Right lobe of liver (tissue), 6 donors: ENCODE data around the gene TMEM253. TPM values are rescaled to one million over a fixed set of nuclear protein-coding genes. Genes with fewer than 3 reads are reported as not detected.

ENCODE experiments used
- ATAC-seq, 4 donors: fragments of 200-7000 bp; cut with Tn5 transposase; one replicate each; pipeline ENCODE4 v1.9.1; 2020; ENCODE audit warnings: mild to moderate bottlenecking in 4 of 4, moderate library complexity in 4 of 4
- DNase-seq, 3 donors: peaks; one replicate each; pipeline ENCODE4 v3.0.0-alpha.2; 2020
- H3K27ac ChIP-seq, 3 donors: fragments of 200-600 bp; one replicate each; pipeline ENCODE4 v1.8.0; 2022
- H3K27me3 ChIP-seq, 2 donors: fragments of 200-600 bp; one replicate each; pipeline ENCODE4 v1.8.0; 2022
- H3K36me3 ChIP-seq, 4 donors: fragments of 200-600 bp; sonication (generic) in 1 of 4; one replicate each; pipeline versions ENCODE4 v1.5.1 to v1.8.0; 2017 to 2022; ENCODE audit warnings: control low read depth in 1 of 4
- H3K4me1 ChIP-seq, 4 donors: fragments of 200-600 bp; sonication (generic) in 1 of 4; one replicate each; pipeline versions ENCODE4 v1.5.1 to v1.8.0; 2017 to 2022; ENCODE audit warnings: control low read depth in 1 of 4
- H3K4me3 ChIP-seq, 3 donors: fragments of 200-600 bp; one replicate each; pipeline ENCODE4 v1.8.0; 2022
- H3K9me3 ChIP-seq, 4 donors: fragments of 200-600 bp; sonication (generic) in 1 of 4; one replicate each; pipeline versions ENCODE4 v1.5.1 to v1.8.0; 2017 to 2022; ENCODE audit warnings: control low read depth in 1 of 4
- POLR2A ChIP-seq: fragments of 450-650 bp; IDR thresholded peaks from one replicate; pipeline ENCODE4 v1.6.1; 2017; ENCODE audit warnings: antibody characterized with exemption, mild to moderate bottlenecking
- WGBS: methylation state at CpG from one replicate; pipeline ENCODE4 v1.1.6; 2018; ENCODE audit warnings: low coverage, low lambda C conversion rate; ENCODE audit not compliant: insufficient coverage; ENCODE audit errors: missing lambda C conversion rate; 5-methylcytosine and 5-hydroxymethylcytosine counted together
- intact Hi-C, 2 donors: fragments of 100-400 bp; cut with DNase I; formaldehyde crosslinking; loops; one replicate each; pipeline versions ENCODE4 v1.11.2 to v1.14.1; 2022
- total RNA-seq, 6 experiments: library from RNA; depleted of rRNA in 2 of 6; stranded (reverse); fragments of >200 nt in 2 of 6; fragmentation: NEBNext Ultra II Directional in 3 of 6; extraction: Animal tissue kit (Norgen Biotek cat#: 25700) in 3 of 6; gene quantifications; one replicate each; pipeline versions ENCODE4 v1.1.0 to v1.2.4, GENCODE V29; 2016 to 2023
- TF ChIP-seq, protein P1 (sequence below), 4 donors: fragments of 200-600 bp in 3 of 4; fragments of 450-650 bp in 1 of 4; IDR thresholded peaks; one replicate each; pipeline versions ENCODE4 v1.5.1 to v1.8.0; 2016 to 2022; ENCODE audit warnings: antibody characterized with exemption in 4 of 4, mild to moderate bottlenecking in 2 of 4
- donor health status: DM: no; HTN: yes; CAD: no.
- donor health status: DM: no; HTN: no; CAD: no.
- donor health status: DM: no; HTN: no; CAD: no.
- donor health status: DM: no; HTN: yes; CAD: no.
- donor health status: DM: no; HTN: yes; CAD: no.

The TMEM253 gene
- total RNA-seq, 6 experiments from 2014 or later: 0.20 to 1.2 (median 0.38) TPM; not detected in 2

GRCh38 chr14:21066882-21067502, 33.9 kb upstream of the TMEM253 start:
- DNase-seq (peak in 1 of 3 donors; percentile 32), ATAC-seq (no peak)
- H3K4me3 ChIP-seq: no peak overlapping the region
- TF ChIP-seq, protein P1, sequence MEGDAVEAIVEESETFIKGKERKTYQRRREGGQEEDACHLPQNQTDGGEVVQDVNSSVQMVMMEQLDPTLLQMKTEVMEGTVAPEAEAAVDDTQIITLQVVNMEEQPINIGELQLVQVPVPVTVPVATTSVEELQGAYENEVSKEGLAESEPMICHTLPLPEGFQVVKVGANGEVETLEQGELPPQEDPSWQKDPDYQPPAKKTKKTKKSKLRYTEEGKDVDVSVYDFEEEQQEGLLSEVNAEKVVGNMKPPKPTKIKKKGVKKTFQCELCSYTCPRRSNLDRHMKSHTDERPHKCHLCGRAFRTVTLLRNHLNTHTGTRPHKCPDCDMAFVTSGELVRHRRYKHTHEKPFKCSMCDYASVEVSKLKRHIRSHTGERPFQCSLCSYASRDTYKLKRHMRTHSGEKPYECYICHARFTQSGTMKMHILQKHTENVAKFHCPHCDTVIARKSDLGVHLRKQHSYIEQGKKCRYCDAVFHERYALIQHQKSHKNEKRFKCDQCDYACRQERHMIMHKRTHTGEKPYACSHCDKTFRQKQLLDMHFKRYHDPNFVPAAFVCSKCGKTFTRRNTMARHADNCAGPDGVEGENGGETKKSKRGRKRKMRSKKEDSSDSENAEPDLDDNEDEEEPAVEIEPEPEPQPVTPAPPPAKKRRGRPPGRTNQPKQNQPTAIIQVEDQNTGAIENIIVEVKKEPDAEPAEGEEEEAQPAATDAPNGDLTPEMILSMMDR (IDR thresholded peaks at IDR 0.05): peak in 2 of 4 donors; percentile 23 to 29
- no peak for TF ChIP-seq POLR2A
- H3K36me3 ChIP-seq: no peaks in the 10 kb centered on the region
- WGBS: 52% methylated on average over 7 of the region's 7 CpGs
- no peaks in the 10 kb centered on the region for H3K27me3 ChIP-seq
- H3K9me3 ChIP-seq: no peaks in the 10 kb centered on the region
- no peak overlapping the region for H3K27ac ChIP-seq
- peaks cover 0 to 40% (median 12%) of the 10 kb centered on the region in 4 donors for H3K4me1 ChIP-seq
- intact Hi-C loops: no loop called here

DNA sequence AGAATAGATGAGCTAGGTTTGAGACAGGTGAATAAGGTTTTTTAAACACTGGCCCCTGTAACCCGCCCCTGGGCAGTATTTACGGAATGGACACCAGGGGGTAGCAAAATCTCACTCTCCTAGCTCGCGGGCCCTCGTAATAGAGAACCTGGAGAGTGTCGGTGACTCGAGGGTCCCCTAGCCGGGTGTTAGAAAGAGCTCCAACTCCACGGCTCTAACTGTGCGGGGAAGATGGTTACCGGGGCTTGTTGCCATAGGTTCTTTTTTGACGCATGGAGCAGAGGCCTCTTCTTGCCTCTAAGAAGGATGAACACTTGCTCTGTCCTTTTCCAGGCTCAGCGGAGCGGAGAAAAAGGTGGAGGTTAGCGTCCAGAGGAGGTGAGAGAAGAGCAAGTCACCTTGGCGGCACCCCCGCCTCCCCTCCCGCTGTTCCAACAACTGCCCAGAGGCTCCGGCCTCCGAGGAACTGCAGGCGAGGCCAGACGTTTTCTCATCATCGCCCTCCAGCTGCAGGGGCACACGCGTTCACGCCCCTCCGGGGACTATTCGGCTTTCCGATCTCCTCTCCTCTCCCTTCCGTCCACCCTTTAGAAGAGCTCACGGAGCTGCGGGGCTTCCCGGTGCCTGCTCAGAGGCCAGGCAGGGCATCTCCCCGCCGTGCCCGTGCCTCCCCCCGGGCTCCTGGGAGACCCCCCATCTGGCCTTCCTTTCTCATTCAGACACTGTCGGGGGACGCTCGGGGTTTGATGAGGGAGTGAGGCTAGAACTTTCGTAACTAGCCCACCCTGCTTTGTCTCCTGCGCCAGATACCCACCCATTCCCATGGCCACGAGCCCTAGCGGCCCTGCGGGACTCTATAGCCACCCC, 32.1 kb upstream of the TMEM253 start:
- H3K9me3 ChIP-seq: no peaks in the 10 kb centered on the region
- no peaks in the 10 kb centered on the region for H3K36me3 ChIP-seq
- 20% methylated on average over 27 of the region's 45 CpGs for WGBS
- intact Hi-C loops: no loop called here
- DNase-seq (peak in 2 of 3 donors; percentile 56 to 60), ATAC-seq (peak; percentile 48 to 56 (median 51))
- H3K27ac ChIP-seq: peak overlapping the region in 2 of 3 donors; percentile 65 to 72
- H3K27me3 ChIP-seq: no peaks in the 10 kb centered on the region
- TF ChIP-seq POLR2A: no peak
- TF ChIP-seq, protein P1 (IDR thresholded peaks at IDR 0.05): peak; percentile 54 to 68 (median 60)
- H3K4me1 ChIP-seq: peaks cover 0 to 30% (median 6%) of the 10 kb centered on the region in 4 donors
- H3K4me3 ChIP-seq: peak overlapping the region; percentile 73 to 75 (median 74)

- TF ChIP-seq, protein P1 (IDR thresholded peaks at IDR 0.05): no peak
- TF ChIP-seq POLR2A: no peak
- Histone ChIP-seq H3K4me1 (peaks cover 0 to 25% (median 5%) of the 10 kb centered on the region in 4 donors), H3K9me3 (no peaks in the 10 kb centered on the region), H3K27ac (peak overlapping the region; percentile 65 to 72 (median 66)), H3K4me3 (peak overlapping the region; percentile 73 to 75 (median 74)), H3K27me3 (no peaks in the 10 kb centered on the region), H3K36me3 (no peaks in the 10 kb centered on the region)
- DNase-seq (peak in 1 of 3 donors; percentile 34), ATAC-seq (peak in 1 of 4 donors; percentile 1)
- 8% methylated on average over 28 of the region's 40 CpGs for WGBS
- intact Hi-C loops: no loop called here
These were observed 31.3 kb upstream of the TMEM253 start for GRCh38 chr14:21069388-21070082.

- Histone ChIP-seq H3K27ac (peak within 1 kb of the TSS; percentile 65 to 72 (median 66)), H3K36me3 (no peaks in the 10 kb centered on the region), H3K4me1 (peaks cover 0 to 25% (median 5%) of the 10 kb centered on the region in 4 donors), H3K4me3 (peak within 1 kb of the TSS; percentile 73 to 75 (median 74)), H3K9me3 (no peaks in the 10 kb centered on the region), H3K27me3 (no peaks in the 10 kb centered on the region)
- TF ChIP-seq, protein P1 (IDR thresholded peaks at IDR 0.05): no peak
- TF ChIP-seq POLR2A: peak; percentile 61
- 0% methylated on average over 25 of the region's 63 CpGs for WGBS
- intact Hi-C loops: no loop called here
- ATAC-seq: peak; percentile 50 to 79 (median 70)
- DNase-seq: peak; percentile 74 to 81 (median 77)
These were observed 30.7 kb upstream of the TMEM253 start, which contains the start of gene ARHGEF40 for GRCh38 chr14:21070083-21070609. Gene ARHGEF40, plus strand, starts transcription at chr14:21070304. Its CDS starts 93 bp downstream, at chr14:21070397.
